IMR-90 (cell line): ENCODE data around the gene SAFB2. TPM values are rescaled to one million over a fixed set of nuclear protein-coding genes. Genes with fewer than 3 reads are reported as not detected.

Source experiments
- ATAC-seq: fragments of 200-7000 bp; cut with Tn5 transposase; 2 replicates; pipeline ENCODE4 v1.9.1; 2020; ENCODE audit warnings: low read depth, mild to moderate bottlenecking, moderate library complexity
- BruUV-seq: library from RNA; stranded (reverse); fragments of 400-500 nt; replicated peaks from 2 replicates; lab custom pipeline; 2021; lab: Mats Ljungman, UMichigan
- CTCF ChIA-PET: fragments of 300-600 bp; formaldehyde crosslinking; extraction: SDS; loops from one replicate; lab custom pipeline; 2021; ENCODE audit warnings: antibody characterized with exemption; lab: Yijun Ruan, JAX
- POLR2A ChIA-PET: fragments of 300-600 bp; sonication (Branson Sonifier 250); formaldehyde crosslinking; loops from one replicate; lab custom pipeline; 2022; ENCODE audit warnings: antibody characterized with exemption; ENCODE audit not compliant: unreplicated experiment; lab: Charles Lee
- DNase-seq: peaks from one replicate; pipeline ENCODE4 v3.0.0; 2013
- H2AFZ ChIP-seq: replicated peaks from 2 replicates; pipeline ENCODE3; 2013; ENCODE audit warnings: low read length, mild to moderate bottlenecking; ENCODE audit not compliant: poor library complexity
- H2AK5ac ChIP-seq: 2 replicates; pipeline ENCODE4 v1.6.1; 2013; ENCODE audit warnings: low read depth, low read length, inconsistent platforms
- H2AK9ac ChIP-seq: replicated peaks from 2 replicates; pipeline ENCODE3; 2013; ENCODE audit warnings: mild to moderate bottlenecking, low read depth, low read length, moderate library complexity; ENCODE audit not compliant: poor library complexity
- H2BK120ac ChIP-seq: 2 replicates; pipeline ENCODE4 v1.6.1; 2013; ENCODE audit warnings: low read depth, low read length, inconsistent platforms
- H2BK15ac ChIP-seq: 3 replicates; pipeline ENCODE4 v1.6.1; 2013; ENCODE audit warnings: low read depth, low read length, inconsistent platforms
- H2BK20ac ChIP-seq: 2 replicates; pipeline ENCODE4 v1.6.1; 2013; ENCODE audit warnings: low read depth, mild to moderate bottlenecking, inconsistent platforms, low read length, moderate library complexity
- H2BK5ac ChIP-seq: 2 replicates; pipeline ENCODE4 v1.6.1; 2013; ENCODE audit warnings: mild to moderate bottlenecking, low read depth, low read length, inconsistent platforms; ENCODE audit not compliant: poor library complexity, severe bottlenecking
- H3K14ac ChIP-seq: replicated peaks from 2 replicates; pipeline ENCODE4 v1.6.1; 2013; ENCODE audit warnings: low read depth, low read length, inconsistent platforms
- H3K18ac ChIP-seq: 2 replicates; pipeline ENCODE4 v1.6.1; 2013; ENCODE audit warnings: low read depth, low read length, control low read depth
- H3K23ac ChIP-seq: 2 replicates; pipeline ENCODE4 v1.6.1; 2013; ENCODE audit warnings: low read depth, low read length, inconsistent platforms
- H3K27ac ChIP-seq: 2 replicates; pipeline ENCODE4 v1.5.1; 2013; ENCODE audit warnings: mild to moderate bottlenecking, control low read depth, low read length; ENCODE audit not compliant: insufficient read depth
- H3K27me3 ChIP-seq: 2 replicates; pipeline ENCODE4 v1.6.1; 2013; ENCODE audit warnings: low read length; ENCODE audit not compliant: control insufficient read depth, insufficient read depth
- H3K36me3 ChIP-seq: 2 replicates; pipeline ENCODE4 v1.6.1; 2013; ENCODE audit warnings: low read length, mixed read lengths; ENCODE audit not compliant: control insufficient read depth, insufficient read depth
- H3K4ac ChIP-seq: 2 replicates; pipeline ENCODE4 v1.6.1; 2013; ENCODE audit warnings: low read depth, low read length, inconsistent platforms
- H3K4me1 ChIP-seq: 2 replicates; pipeline ENCODE4 v1.6.1; 2013; ENCODE audit warnings: low read length, mixed read lengths; ENCODE audit not compliant: control insufficient read depth, insufficient read depth
- H3K4me2 ChIP-seq: 2 replicates; pipeline ENCODE4 v1.6.1; 2013; ENCODE audit warnings: low read depth, mild to moderate bottlenecking, control low read depth, low read length, moderate library complexity
- H3K4me3 ChIP-seq: 2 replicates; pipeline ENCODE4 v1.5.1; 2013; ENCODE audit warnings: low read depth, mild to moderate bottlenecking, control low read depth, low read length, moderate library complexity; ENCODE audit not compliant: insufficient read depth
- H3K56ac ChIP-seq: 2 replicates; pipeline ENCODE4 v1.6.1; 2013; ENCODE audit warnings: low read length, inconsistent platforms; ENCODE audit not compliant: insufficient read depth; ENCODE audit errors: extremely low read depth
- H3K79me1 ChIP-seq, 2 experiments: 2 replicates each; pipeline ENCODE4 v1.6.1; 2013; ENCODE audit warnings: low read length in 2 of 2, inconsistent platforms in 1 of 2, low read depth in 1 of 2
- H3K9ac ChIP-seq: 2 replicates; pipeline ENCODE4 v1.6.1; 2013; ENCODE audit warnings: low read depth, low read length, control low read depth
- H3K9me1 ChIP-seq: 2 replicates; pipeline ENCODE4 v1.6.1; 2013; ENCODE audit warnings: low read length, inconsistent platforms; ENCODE audit not compliant: insufficient read depth
- H3K9me3 ChIP-seq: 2 replicates; pipeline ENCODE4 v1.6.1; 2013; ENCODE audit warnings: low read length; ENCODE audit not compliant: control insufficient read depth, insufficient read depth
- H4K20me1 ChIP-seq: 2 replicates; pipeline ENCODE4 v1.6.1; 2013; ENCODE audit warnings: low read length, inconsistent platforms; ENCODE audit not compliant: insufficient read depth
- H4K5ac ChIP-seq: 2 replicates; pipeline ENCODE4 v1.6.1; 2013; ENCODE audit warnings: mild to moderate bottlenecking, low read depth, low read length, control low read depth
- H4K8ac ChIP-seq, 2 experiments: 2 replicates each; pipeline ENCODE4 v1.6.1; 2013; ENCODE audit warnings: low read depth in 2 of 2, low read length in 2 of 2, control low read depth in 1 of 2, inconsistent platforms in 1 of 2
- H4K91ac ChIP-seq: 2 replicates; pipeline ENCODE4 v1.6.1; 2013; ENCODE audit warnings: low read depth, low read length, inconsistent platforms; ENCODE audit not compliant: insufficient read depth
- MAZ ChIP-seq: IDR thresholded peaks from 2 replicates; pipeline ENCODE4 v1.6.1; 2012; ENCODE audit warnings: low read depth, mild to moderate bottlenecking, low read length, improper control_type of control experiment, moderate library complexity, borderline replicate concordance
- NFE2L2 ChIP-seq: fragments of 150-350 bp; IDR thresholded peaks from 2 replicates; pipeline ENCODE4 v1.6.1; 2016; ENCODE audit warnings: low read depth, mild to moderate bottlenecking, low read length
- RAD21 ChIP-seq: IDR thresholded peaks from 2 replicates; pipeline ENCODE4 v1.6.1; 2012; ENCODE audit warnings: low read length, improper control_type of control experiment
- SMC3 ChIP-seq: fragments of 150-350 bp; IDR thresholded peaks from 2 replicates; pipeline ENCODE4 v1.6.1; 2016; ENCODE audit warnings: low read depth, mild to moderate bottlenecking, antibody characterized with exemption, low read length, moderate library complexity
- WGBS, 2 experiments: methylation state at CpG; one replicate each; pipeline versions ENCODE4 v1.1.5 to v1.1.7; 2013; ENCODE audit warnings: missing lambda C conversion rate in 2 of 2; ENCODE audit not compliant: insufficient read length in 1 of 2; ENCODE audit errors: extremely low coverage in 2 of 2; 5-methylcytosine and 5-hydroxymethylcytosine counted together
- dilution Hi-C: fragments of 300-500 bp; cut with HindIII; formaldehyde crosslinking; loops from one replicate; pipeline ENCODE4 v1.14.3; 2018; ENCODE audit warnings: low sequenced_read_pairs; ENCODE audit not compliant: unreplicated experiment
- in situ Hi-C: fragments of 300-500 bp; cut with MboI; formaldehyde crosslinking; loops from 3 replicates; pipeline ENCODE4 v1.14.3; 2019; ENCODE audit warnings: low sequenced_read_pairs, inconsistent platforms, mixed read lengths
- intact Hi-C: fragments of 100-400 bp; cut with micrococcal nuclease; formaldehyde crosslinking; loops from 2 replicates; pipeline ENCODE4 v1.10.0; 2022
- polyA plus RNA-seq, 3 experiments: library from polyadenylated mRNA; depleted of rRNA; stranded (reverse); fragments of >200 nt; gene quantifications; 2 replicates each; pipeline ENCODE4 v1.2.3, GENCODE V29; 2012; ENCODE audit warnings: low replicate concordance in 1 of 3
- total RNA-seq: library from RNA; depleted of rRNA; stranded (reverse); fragments of >200 nt; gene quantifications from 2 replicates; pipeline ENCODE4 v1.2.3, GENCODE V29; 2012
- TF ChIP-seq, protein P1 (sequence below): fragments of 150-350 bp; IDR thresholded peaks from 2 replicates; pipeline ENCODE4 v1.6.1; 2017; ENCODE audit warnings: mild to moderate bottlenecking, antibody characterized with exemption, low read length, low read depth

The SAFB2 gene
- total and polyA plus RNA-seq, 2 of the 4 experiments (the other 2 are of a cell fraction) = 11.8 to 26.2 TPM

DNA sequence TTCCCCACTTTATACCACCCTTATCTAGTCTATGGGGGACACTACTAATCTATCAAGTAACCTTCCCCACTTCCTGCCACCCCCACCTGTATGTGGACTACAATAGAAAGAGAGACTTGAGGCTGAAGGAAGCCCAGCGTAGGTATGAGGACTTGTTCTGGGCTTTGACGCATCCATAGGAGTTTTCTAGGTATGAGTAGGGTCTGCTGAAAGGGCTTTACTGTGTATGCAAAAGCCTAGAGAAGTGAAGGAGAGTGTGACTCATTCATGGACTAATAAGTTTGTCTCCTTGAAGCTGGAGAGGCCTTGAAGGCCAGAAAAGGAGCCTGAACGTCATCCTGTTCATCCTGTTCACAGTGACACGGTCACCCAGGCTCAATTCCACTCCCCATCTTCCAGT lies 76.6 kb downstream of the SAFB2 start:
- H2BK20ac ChIP-seq = no peak overlapping the region
- H4K5ac ChIP-seq = no peak overlapping the region
- ChIA-PET POLR2A (no interaction called here), CTCF (no interaction called here)
- H4K8ac ChIP-seq = no peak overlapping the region
- H2AK5ac ChIP-seq = no peak overlapping the region
- no peak overlapping the region for H3K23ac ChIP-seq
- no peak overlapping the region for H2AK9ac ChIP-seq
- H2BK120ac ChIP-seq = no peak overlapping the region
- H3K27me3 ChIP-seq = peaks cover 14% of the 10 kb centered on the region
- H2BK15ac ChIP-seq = no peak overlapping the region
- H4K20me1 ChIP-seq = no peaks in the 10 kb centered on the region
- no peak overlapping the region for H2AFZ ChIP-seq
- no peak overlapping the region for H3K4ac ChIP-seq
- ATAC-seq = no peak
- no peaks in the 10 kb centered on the region for H3K9me3 ChIP-seq
- no peaks in the 10 kb centered on the region for H3K4me1 ChIP-seq
- no peak overlapping the region for H4K91ac ChIP-seq
- no peak overlapping the region for H3K56ac ChIP-seq
- TF ChIP-seq RAD21 = no peak
- no peak for TF ChIP-seq SMC3
- TF ChIP-seq NFE2L2 = no peak
- TF ChIP-seq MAZ = no peak
- TF ChIP-seq, protein P1, sequence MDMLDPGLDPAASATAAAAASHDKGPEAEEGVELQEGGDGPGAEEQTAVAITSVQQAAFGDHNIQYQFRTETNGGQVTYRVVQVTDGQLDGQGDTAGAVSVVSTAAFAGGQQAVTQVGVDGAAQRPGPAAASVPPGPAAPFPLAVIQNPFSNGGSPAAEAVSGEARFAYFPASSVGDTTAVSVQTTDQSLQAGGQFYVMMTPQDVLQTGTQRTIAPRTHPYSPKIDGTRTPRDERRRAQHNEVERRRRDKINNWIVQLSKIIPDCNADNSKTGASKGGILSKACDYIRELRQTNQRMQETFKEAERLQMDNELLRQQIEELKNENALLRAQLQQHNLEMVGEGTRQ = no peak
- H3K27ac ChIP-seq = no peak overlapping the region
- H3K9me1 ChIP-seq = no peaks in the 10 kb centered on the region
- no peak overlapping the region for H3K18ac ChIP-seq
- no peak overlapping the region for H3K4me2 ChIP-seq
- in situ Hi-C loops = no loop called here
- intact Hi-C loops = no loop called here
- no peak overlapping the region for H3K4me3 ChIP-seq
- no peak overlapping the region for H3K9ac ChIP-seq
- dilution Hi-C loops = no loop called here
- 80% methylated on average over 1 of the region's 4 CpGs; no CpG with 5 or more reads in 1 of the 2 experiments for WGBS, 2 experiments
- no peaks in the 10 kb centered on the region for H3K79me1 ChIP-seq
- no peaks in the 10 kb centered on the region for H3K36me3 ChIP-seq
- no peak overlapping the region for H2BK5ac ChIP-seq
- no peak for DNase-seq
- H3K14ac ChIP-seq = no peak overlapping the region
- BruUV-seq = no TSS peak
